ENCODE results near the gene ADSS2.
"Not testable (repeated sequence)": the region's sequence is repeated elsewhere in the genome, so short reads cannot be mapped to it uniquely, and the experiment has no call there.

ADSS2 gene

GRCh38 chr1:244397131-244397530 is 54.6 kb downstream of the ADSS2 start:
- DNase-seq, result no peak

GRCh38 chr1:244395965-244396364 is 55.7 kb downstream of the ADSS2 start:
- no peak for DNase-seq

GRCh38 chr1:244394826-244395765 is 56.6 kb downstream of the ADSS2 start:
- DNase-seq, result no peak

- no peak for DNase-seq
Observed at GRCh38 chr1:244394346-244394745, 57.4 kb downstream of the ADSS2 start.

DNA sequence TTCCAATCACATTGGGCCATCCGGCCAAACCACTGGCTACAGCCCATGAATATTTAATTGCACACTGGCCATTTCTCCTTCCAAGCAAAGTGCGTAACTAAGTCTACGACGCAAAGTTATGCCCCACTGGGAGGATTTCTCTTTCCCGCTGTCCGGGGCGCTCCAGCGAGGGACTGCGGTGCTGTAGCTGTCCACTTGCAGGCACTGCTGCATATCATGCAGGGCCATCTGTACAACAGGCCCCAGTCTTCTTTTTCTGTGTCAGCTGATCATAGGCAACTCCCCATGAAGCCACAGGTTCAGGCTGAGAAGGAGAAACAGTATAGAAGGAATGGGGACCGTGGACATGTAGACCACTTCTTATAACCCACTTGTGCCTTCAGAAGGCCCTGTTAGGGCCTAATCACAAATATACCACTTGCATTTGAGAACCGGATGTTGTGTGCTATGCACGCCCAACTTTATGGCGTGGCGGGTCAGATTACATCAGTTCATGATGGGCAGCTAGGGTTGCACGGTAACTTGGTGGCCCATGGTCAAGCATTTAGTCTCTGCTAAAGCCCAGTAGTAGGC is 58.0 kb downstream of the ADSS2 start:
- no peak for DNase-seq

DNA sequence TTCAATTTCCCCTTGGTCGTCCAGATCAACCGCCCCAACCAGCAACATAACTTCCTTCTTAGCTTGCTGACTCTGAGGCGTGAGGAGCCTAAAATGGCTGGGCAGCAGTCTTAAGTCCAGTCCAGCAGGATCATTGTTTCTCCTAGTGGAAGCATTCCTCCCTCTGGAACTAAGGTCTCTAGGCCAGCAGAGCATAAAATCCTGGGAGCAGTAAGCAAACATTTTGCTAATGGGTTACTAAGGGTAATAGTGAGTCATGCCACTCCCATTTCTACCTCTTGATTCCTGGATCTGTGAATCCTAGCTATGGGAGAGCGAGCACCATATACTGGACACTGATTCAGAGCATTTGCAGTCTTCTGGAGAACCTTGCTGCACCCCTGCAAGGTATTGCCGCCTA is 59.9 kb downstream of the ADSS2 start:
- no peak for DNase-seq

- no peak for DNase-seq
Observed at GRCh38 chr1:244388961-244389360, 62.7 kb downstream of the ADSS2 start.

GRCh38 chr1:244387415-244387814 is 64.3 kb downstream of the ADSS2 start:
- DNase-seq, result no peak

DNA sequence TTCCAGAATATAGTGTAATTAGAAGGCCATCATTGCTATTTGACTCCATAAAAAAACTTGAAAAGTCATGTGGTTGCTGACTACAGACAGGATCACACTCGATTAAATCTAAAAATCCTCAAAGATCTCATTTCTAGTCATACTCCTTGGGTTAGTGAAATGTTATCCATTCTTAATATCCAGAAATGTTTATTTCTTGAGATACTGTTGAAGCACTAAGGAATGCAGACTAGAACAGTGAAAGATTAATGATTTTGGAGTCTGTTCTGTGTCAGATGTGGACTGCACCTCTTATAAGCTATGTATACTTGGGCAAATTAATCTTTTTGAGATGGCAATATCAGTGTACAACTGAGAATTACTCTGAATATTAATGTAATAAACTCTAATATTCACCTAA is 65.1 kb downstream of the ADSS2 start:
- DNase-seq, result no peak

DNA sequence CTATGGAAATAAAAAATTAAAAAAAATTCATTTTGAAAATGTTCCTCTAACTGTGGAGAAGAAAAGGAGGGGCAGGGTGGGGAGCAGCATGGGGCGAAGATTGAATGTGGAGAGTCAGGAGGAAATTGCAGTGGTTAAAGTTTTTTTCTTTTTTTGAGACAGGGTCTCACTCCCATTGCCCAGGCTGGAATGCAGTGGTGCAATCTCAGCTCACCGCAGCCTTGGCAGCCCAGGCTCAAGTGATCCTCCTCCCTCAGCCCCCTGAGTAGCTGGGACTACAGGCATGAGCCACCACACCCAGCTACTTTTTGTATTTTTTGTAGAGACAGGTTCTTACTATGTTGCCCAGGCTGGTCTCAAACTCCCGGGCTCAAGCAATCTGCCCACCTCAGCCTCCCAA is 67.6 kb downstream of the ADSS2 start:
- DNase-seq, result no peak

- no peak for DNase-seq
Observed at GRCh38 chr1:244383278-244383884, 68.3 kb downstream of the ADSS2 start.

DNA sequence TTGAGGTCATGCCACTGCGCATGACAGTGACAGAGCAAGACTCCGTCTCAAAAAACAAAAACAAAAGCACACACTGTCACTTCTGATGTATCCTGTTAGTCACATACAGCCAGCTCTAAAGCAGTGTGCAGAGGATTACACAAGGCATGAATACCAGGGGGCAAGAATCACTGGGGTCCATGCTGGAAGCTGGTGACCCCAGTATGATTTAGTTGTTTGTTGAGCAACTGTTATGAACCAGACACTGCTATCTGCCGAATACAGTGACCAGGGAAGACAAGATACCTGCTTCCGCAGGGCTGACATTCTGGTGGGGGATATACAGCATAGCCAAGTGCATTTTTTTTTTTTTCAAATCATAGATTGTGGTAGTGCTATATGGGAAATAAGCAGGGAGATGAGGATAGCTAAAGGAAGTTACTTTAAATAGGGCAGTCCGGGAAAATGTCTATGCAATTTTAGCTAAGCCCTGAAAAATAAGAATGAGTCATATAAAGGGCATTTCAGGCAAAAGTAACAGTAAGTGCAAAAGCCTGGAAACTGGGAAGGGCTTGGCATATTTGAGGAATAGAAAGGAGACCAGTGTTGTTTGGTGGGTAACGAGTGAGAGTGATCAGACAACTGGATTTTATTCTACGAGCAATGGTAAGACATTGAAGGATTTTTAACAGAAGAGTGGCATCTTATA is 69.7 kb downstream of the ADSS2 start:
- DNase-seq, result no peak

DNA sequence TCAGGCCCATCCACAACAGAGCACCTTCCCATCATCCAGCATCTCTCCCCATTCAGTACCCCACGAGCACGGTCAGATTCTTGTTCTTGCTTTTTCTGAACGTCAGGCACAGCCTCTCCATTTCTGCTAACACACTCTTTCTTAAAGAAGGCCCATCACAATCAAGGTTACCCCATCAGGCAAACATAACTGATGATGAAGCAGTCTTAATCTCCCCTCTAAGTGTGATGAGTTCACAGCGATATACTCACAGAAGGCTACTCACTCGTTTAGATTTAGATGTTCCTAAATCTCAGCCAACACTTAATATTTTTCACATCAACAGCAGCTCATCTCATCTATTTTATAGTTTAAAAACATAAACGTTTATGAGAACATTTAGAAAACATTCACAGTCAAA is 75.6 kb downstream of the ADSS2 start:
- no peak for DNase-seq

- DNase-seq, result no peak
Observed at GRCh38 chr1:244375051-244375450, 76.7 kb downstream of the ADSS2 start.

DNA sequence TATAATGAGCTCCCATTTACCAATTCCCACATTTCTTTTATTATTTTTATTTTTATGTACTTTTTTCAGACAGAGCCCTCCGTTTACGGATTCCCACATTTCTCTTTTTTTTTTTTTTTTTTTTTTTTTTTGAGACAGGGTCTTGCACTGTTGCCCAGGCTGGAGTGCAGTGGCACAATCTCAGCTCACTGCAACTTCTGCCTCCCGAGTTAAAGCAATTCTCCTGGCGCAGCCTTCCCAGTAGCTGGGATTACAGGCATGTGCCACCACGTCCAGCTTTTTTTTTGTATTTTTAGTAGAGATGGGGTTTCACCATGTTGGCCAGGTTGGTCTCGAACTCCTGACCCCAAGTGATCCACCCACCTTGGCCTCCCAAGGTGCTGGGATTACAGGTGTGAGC is 77.2 kb downstream of the ADSS2 start:
- not testable (repeated sequence) for DNase-seq

DNA sequence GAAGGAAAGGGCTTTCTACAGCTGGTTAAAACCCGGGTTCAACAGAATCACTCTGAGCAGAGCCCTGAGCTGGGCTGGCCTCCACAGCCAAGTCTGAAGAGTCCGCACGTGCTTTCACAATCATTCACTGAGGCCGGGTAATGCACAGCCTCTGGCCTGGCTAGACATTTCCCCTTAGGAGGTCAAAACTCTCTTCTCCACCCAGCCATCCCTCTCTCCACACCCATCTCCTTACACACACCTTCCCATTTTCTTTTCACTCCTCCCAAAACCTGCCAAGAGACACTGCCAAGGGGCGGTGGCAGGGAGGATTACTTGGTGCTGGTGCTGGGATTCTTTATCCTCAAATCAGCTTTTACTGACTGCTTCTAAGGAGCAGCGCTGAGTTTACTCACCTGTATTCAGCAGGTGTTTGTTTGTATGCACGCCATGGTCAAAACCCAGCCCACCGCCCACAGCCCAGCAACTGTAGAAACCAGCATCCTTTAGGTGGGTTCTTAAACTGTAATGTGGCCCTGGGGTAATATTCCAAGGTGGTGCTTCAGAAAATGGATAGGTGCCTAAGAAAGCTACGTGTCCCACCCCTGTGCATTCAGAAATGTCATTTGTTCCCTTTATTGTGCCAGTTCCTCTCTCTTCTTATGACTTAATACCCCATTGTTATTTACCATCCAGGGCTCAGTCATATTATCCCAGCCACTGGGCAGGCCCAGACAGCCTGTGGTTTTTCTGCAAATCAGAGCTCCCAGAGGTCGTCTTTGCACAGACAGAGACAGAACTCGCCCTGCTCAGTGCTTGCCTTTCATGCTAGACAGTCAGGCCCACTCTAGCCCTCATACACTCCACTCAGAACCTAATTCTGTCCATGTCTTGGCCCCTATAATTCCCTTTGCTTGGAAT is 80.2 kb downstream of the ADSS2 start:
- no peak for DNase-seq

DNA sequence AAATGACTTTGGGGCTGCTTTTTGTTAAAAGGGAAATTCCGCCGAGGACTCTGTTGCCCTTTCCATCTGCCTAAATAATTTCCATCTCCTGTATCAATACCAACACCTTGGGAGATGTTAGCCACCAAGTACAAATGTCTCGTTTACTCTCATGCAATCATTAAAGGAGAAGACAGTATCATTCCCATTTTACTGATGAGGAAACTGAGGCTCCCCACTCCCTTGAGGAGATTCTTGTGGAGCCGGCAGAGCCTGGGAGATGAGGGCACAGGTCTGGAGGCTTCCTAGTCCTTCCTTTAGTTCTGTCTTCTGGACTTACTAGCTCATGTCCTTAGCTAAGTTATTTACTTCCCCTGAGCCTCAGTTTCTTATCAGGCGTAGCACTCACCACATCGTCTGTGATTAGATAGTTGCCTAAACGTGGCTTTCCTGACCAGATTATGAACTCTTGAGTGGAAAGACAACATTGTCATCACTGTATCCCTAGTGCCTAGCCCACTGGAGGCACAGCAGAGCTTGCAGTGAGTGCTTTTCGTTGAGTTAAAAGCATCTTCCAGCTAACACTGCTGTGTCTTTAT is 81.6 kb downstream of the ADSS2 start:
- DNase-seq, result no peak

DNA sequence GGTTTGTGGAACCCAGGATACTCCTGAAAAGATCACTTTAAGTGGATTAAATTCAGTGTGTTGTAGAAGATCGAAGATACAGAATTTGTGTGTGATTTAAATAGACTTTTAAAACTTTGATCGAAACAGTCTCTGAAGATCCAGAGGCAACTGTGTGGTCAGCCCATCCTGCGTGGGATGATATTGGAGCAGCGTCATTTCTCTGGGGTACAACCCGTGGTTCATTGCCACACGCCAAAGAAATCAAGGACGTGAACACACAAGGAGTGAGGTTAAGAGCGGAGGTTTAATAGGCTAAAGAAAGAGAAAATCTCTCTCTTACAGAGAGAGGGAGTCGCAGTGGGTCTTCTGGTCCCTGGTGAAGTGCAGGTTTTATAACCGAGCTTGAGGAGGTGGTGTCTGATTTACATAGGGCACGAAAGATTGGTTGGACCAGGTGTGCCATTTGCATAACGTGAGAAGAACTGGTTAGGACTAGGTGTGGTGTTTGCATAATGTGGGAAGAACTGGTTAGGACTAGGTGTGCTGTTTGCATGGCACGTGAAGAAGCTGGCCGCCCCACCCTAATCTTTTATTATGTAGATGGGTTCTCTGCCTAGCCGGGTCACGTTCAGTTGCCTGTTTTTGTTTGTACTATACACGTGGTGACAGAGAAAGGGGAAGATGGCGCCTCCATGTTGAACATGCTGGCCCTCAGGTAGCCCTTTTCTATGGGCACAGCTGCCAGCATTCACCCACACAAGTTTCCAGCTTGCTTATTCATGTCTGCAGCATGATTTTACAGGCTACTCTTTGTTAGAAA is 82.3 kb downstream of the ADSS2 start:
- DNase-seq, result no peak

DNA sequence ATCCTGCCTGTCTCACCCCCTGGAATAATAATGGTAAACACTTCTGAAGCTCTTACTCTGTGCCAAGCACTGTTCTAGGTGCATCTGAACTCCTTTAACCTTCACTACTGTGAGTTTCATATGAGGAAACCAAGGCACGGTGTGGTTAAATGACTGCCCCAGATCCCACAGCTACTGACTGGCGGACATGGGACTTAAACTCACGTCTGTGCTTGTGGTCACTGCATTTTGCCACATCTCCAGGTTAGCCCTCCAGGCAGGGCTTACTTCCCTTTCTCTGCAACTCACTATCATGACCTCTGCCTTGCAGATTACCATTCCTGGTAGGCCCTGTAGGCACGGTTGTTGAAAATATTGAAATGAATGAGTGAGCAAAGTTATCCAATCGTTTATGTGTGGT is 83.4 kb downstream of the ADSS2 start:
- no peak for DNase-seq

Measured in anterior cingulate cortex (tissue), 58 donors.